Activated naive CD8-positive, alpha-beta T cell treated with anti-CD3 and anti-CD28 coated beads, Interleukin-2, amount 10 ng/mL, durations not matched to agents 7 days and 5 days (primary cell): ENCODE data around the gene NT5DC4. TPM values are rescaled to one million over a fixed set of nuclear protein-coding genes. Genes with fewer than 3 reads are reported as not detected.
A peak's percentile ranks its signal among the peaks of the same experiment; 100 is the strongest.

ENCODE experiments used
- ATAC-seq: fragments of 150-1000 bp; cut with Tn5 transposase; one replicate; pipeline ENCODE4 v1.10.0; 2021; ENCODE audit warnings: low read depth, moderate library complexity
- POLR2A ChIA-PET: fragments of 350-600 bp; sonication (Branson Sonifier 250); formaldehyde crosslinking; loops from one replicate; lab custom pipeline; 2021; ENCODE audit warnings: antibody characterized with exemption; lab: Charles Lee
- DNase-seq: peaks from one replicate; pipeline ENCODE4 v3.0.0; 2021
- H3K27ac Mint-ChIP-seq: one replicate; pipeline ENCODE4 v1.8.0; 2022; ENCODE audit warnings: mild to moderate bottlenecking, mixed read lengths
- H3K27me3 Mint-ChIP-seq: one replicate; pipeline ENCODE4 v1.8.0; 2022; ENCODE audit warnings: mild to moderate bottlenecking, moderate library complexity, mixed read lengths
- H3K36me3 Mint-ChIP-seq: one replicate; pipeline ENCODE4 v1.8.0; 2021; ENCODE audit warnings: mild to moderate bottlenecking, mixed read lengths
- H3K4me1 Mint-ChIP-seq: one replicate; pipeline ENCODE4 v1.8.0; 2021; ENCODE audit warnings: mixed read lengths
- H3K4me3 Mint-ChIP-seq: one replicate; pipeline ENCODE4 v1.8.0; 2022; ENCODE audit warnings: mild to moderate bottlenecking, moderate library complexity, mixed read lengths
- H3K9me3 Mint-ChIP-seq: one replicate; pipeline ENCODE4 v1.8.0; 2021; ENCODE audit warnings: mixed read lengths
- total RNA-seq, 2 experiments: library from RNA; stranded (reverse); gene quantifications; one replicate each; pipeline ENCODE4 v1.2.3, GENCODE V29; 2021

Gene NT5DC4
- total RNA-seq, 2 experiments from 2014 or later = not detected

DNA sequence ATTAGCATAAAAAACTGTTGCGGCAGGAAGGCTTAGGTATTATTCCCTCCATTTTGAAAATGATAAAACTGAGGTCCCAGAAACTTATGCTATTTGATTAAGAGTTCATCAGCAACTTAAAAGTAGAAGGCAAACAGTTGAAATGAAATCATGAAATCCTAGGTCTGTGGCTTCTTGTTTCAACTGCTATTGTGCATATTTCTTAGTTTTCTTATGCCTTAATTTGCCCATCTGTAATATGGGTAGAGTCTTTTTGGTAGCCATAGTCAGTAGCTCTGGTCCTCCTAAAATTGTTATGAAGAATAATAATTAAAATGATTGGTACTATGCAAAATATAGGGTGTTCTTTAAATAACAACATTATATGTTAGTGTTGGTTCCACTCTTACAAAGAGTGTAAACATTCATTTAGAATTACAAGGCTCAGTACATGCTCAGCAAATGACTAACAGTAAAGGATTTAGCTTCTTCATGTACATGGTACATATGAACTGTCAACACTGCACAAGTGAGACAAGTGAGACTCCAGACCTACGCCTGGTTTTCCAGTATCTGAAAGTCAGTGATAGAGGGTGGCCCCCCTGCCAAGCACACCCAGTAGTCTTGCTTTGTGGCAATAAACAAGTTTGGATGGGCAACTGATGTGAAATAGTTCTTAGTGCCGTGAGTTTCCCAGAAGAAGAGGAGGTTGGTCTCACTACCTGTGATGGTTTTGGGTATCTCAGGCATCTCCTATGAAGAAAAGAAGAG, 53.9 kb downstream of the NT5DC4 start:
- no peak overlapping the region for H3K4me3 Mint-ChIP-seq
- peaks cover 17% of the 10 kb centered on the region for H3K27me3 Mint-ChIP-seq
- POLR2A ChIA-PET = interaction anchor here (0.7 kb wide), 1 partner anchor 44 kb away, joined by 3 read pairs; no protein-coding TSS in a partner anchor
- no peak for ATAC-seq
- H3K27ac Mint-ChIP-seq = no peak overlapping the region
- H3K4me1 Mint-ChIP-seq = peaks cover 19% of the 10 kb centered on the region
- H3K36me3 Mint-ChIP-seq = peaks cover 13% of the 10 kb centered on the region
- no peak for DNase-seq
- H3K9me3 Mint-ChIP-seq = peaks cover 5% of the 10 kb centered on the region

DNA sequence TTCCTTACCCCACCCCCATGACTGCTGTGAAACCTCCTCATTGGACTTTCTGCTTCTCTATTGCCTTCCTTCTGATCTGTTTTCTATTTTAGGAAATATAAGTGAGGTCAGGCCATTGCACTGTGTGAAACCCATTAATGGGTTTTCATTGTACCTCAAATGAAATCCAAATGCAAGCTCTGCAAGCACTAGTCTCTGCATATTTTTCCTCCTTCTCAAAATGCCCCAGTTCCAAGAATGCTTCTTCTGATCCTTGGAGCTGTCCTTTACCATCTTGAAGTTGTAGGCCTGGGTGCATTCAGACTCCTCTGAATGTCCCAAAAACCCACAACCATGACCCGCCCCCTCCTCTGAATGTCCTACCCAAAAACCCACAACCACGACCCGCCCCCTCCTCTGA, 55.3 kb downstream of the NT5DC4 start:
- Mint-ChIP-seq H3K27me3 (peaks cover 19% of the 10 kb centered on the region), H3K4me1 (peaks cover 19% of the 10 kb centered on the region), H3K36me3 (peaks cover 13% of the 10 kb centered on the region), H3K4me3 (no peak overlapping the region), H3K27ac (no peak overlapping the region), H3K9me3 (peaks cover 5% of the 10 kb centered on the region)
- ATAC-seq (no peak), DNase-seq (no peak)
- POLR2A ChIA-PET = no interaction called here

DNA sequence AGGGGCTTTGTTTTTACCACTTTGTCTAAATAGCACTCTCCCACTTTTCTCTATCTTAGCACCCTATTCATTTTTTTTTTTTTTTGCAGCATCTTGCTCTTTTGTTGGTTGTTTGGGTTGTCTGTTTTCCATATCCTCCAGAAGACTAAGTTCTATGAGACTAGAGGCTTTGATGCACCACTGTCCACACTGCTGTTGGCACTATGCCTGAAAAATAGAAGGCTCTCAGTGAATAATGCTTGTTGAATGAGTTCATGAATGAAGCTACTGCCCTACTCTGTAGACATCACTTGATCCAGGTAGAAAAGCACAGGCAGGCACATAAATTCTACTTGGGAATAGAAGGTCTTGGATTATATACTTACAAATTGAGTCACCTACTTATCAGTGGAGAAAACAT, 56.2 kb downstream of the NT5DC4 start:
- ATAC-seq (no peak), DNase-seq (no peak)
- peak overlapping the region; percentile 80 for H3K27ac Mint-ChIP-seq
- H3K4me3 Mint-ChIP-seq = peak overlapping the region; percentile 47
- peaks cover 13% of the 10 kb centered on the region for H3K36me3 Mint-ChIP-seq
- POLR2A ChIA-PET = interaction anchor here (1.3 kb wide), 1 partner anchor 13 kb away, joined by 3 read pairs; no protein-coding TSS in a partner anchor
- H3K4me1 Mint-ChIP-seq = peaks cover 19% of the 10 kb centered on the region
- H3K9me3 Mint-ChIP-seq = peaks cover 5% of the 10 kb centered on the region
- H3K27me3 Mint-ChIP-seq = peaks cover 24% of the 10 kb centered on the region

DNA sequence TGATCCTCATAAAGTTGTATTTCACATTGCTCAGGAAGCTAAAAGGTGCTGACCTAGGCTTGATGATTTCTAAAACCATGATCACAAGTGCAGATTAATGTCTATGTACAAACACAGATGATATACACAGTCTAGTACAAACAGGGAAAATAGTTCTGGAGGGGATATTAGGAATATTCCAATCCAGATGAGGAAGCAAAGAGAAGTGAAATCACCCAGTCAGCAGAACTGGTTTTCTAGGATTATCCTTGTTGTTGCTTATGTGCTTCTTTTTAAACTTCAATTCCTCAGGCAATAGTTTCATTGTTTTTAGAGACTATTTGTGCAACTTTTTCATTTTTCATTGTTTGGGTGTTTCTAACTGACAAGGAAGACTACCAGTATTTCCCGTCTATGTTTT, 58.8 kb downstream of the NT5DC4 start:
- ATAC-seq (no peak), DNase-seq (no peak)
- peaks cover 28% of the 10 kb centered on the region for H3K27me3 Mint-ChIP-seq
- POLR2A ChIA-PET = no interaction called here
- no peak overlapping the region for H3K4me3 Mint-ChIP-seq
- peaks cover 19% of the 10 kb centered on the region for H3K4me1 Mint-ChIP-seq
- peaks cover 13% of the 10 kb centered on the region for H3K36me3 Mint-ChIP-seq
- peaks cover 5% of the 10 kb centered on the region for H3K9me3 Mint-ChIP-seq
- H3K27ac Mint-ChIP-seq = no peak overlapping the region

DNA sequence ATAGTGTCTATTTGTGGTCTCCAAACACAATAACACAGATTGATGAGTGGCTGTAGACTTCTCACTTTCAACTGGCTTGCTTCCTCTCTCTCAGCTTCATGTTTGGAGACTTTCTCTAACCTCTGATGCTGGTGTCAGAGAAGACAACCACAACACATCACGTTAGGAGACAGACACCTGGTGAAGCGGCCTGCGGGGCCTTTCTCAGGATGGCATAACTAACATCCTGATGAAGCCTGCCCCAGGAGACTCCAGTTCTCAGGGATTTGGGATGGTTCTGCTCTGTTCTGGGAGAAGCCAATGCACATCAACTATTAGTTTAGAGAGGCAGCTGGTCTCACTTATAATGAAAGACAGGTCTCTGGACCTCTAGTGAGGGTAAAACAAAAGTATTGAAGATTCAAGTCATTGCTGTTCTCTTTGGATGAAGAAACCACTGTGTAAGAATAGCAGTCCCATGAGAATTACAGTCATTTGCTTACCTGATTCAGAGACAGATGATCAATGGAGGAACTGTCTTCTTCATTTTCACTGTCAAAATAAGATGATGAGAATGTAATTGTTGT, 61.5 kb downstream of the NT5DC4 start:
- DNase-seq (no peak), ATAC-seq (no peak)
- POLR2A ChIA-PET = interaction anchor here (1.0 kb wide), 1 partner anchor 87 kb away, joined by 3 read pairs; no protein-coding TSS in a partner anchor
- Mint-ChIP-seq H3K27me3 (peaks cover 35% of the 10 kb centered on the region), H3K36me3 (peaks cover 7% of the 10 kb centered on the region), H3K27ac (no peak overlapping the region), H3K4me3 (no peak overlapping the region), H3K4me1 (peaks cover 11% of the 10 kb centered on the region), H3K9me3 (peaks cover under 1% of the 10 kb centered on the region)

DNA sequence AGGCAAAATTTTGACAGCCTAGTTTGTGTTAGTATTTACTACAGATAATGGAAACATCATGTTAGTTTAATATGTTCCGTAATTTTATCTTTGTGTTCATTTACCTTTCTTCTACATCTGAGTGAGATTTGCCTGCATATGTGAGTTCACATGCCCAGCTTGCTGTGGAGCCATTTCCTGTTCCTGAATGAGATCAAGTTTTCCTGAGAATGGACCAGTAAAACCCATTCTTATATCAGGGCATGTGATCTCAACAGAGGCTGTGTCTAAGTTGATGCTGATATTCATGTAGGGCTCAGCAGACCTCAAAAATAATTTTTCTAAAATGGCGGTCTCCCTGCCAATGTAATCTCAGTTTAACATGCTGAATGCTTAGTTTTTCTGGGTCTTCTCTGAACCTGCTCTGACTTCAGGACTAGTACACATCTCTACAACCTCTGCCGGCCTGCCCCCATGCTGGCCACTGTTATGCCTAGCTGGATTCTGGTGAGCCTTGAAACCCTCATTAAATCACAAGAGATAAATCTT, 62.4 kb downstream of the NT5DC4 start:
- H3K4me1 Mint-ChIP-seq = peaks cover 8% of the 10 kb centered on the region

DNA sequence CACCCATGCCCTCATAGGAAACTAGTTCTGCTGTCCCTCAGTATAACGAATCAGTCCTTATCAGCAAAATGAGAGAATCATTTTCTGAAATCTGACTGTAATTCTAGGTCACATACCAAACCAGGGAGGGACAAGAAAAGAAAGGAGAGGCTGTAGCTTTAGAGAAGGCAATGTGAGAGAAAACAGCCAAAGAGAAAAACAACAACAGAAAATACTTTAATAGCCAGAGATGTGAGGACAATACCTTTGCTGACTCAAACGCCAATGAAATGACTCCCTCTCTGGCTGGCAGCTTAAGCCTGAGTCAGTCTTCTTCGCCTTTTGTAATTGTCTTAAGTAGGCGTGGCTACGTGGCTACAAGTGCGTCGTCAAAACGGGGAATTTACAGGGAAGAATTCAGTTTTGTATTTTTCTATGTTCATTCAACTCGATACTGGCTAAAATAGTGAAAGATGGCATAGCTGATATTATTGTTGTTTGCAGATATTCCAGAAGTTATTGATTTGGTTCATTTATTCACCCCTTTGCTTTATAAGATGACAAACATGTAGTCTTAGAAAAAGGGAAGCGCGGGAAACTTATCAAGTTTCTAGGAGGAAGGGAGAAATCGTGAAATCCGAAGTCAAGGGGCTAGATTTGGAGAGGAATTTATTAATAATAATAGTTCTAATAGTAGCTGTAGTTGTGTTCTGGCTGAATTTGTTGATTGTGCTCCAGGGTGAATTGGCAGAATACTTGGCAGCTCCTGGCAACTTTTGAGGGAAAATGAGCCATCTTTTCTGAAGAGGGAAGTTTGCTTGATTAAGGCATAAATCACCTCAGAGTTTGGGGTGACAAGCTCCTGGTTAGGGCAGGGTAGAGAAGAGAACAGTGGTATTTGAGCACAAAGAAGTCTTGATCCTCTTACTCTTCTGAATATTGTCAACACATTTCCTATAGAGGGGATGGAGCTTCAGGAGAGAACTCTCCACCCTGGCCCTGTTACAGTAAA, 63.7 kb downstream of the NT5DC4 start, which contains the start of gene IL1A:
Gene IL1A, minus strand, starts transcription at position 295 of the 991 bp plus-strand sequence. CDS start 723 bp downstream, outside the sequence.
- Mint-ChIP-seq H3K27ac (peak within 1 kb of the TSS; percentile 4), H3K27me3 (peaks cover 44% of the 10 kb centered on the region), H3K4me3 (no peak within 1 kb of the TSS), H3K36me3 (peaks cover 2% of the 10 kb centered on the region), H3K9me3 (peaks cover 2% of the 10 kb centered on the region), H3K4me1 (peaks cover 8% of the 10 kb centered on the region)
- DNase-seq (no peak), ATAC-seq (no peak)
- POLR2A ChIA-PET = no interaction called here

More for the DNA sequence above, 62.4 kb downstream of the NT5DC4 start:
- no peak for DNase-seq
- Mint-ChIP-seq H3K4me3 (no peak overlapping the region), H3K27me3 (peaks cover 40% of the 10 kb centered on the region), H3K27ac (no peak overlapping the region), H3K36me3 (peaks cover 2% of the 10 kb centered on the region), H3K9me3 (no peaks in the 10 kb centered on the region)
- ATAC-seq = no peak
- POLR2A ChIA-PET = no interaction called here

DNA sequence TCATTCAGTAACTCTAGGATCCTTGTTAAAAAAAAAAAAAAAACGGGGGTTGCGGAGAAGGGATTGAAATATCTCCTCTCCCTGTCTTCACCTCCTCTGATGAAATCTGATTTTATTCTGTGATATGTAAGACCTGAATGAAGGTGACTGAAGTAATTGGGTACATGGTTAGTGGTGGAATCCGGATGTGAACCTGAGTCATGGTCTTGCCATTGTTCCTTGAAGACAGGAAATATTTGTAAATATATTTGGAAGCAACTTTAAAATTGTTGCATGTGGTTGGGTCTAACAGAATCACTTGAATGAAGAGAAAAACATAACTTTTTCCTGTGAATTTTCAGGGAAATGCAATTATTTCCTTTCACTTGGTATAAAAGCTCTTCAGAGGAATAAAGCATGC, 66.5 kb downstream of the NT5DC4 start:
- peaks cover 32% of the 10 kb centered on the region for H3K27me3 Mint-ChIP-seq
- DNase-seq (no peak), ATAC-seq (no peak)
- no peak overlapping the region for H3K4me3 Mint-ChIP-seq
- no peak overlapping the region for H3K27ac Mint-ChIP-seq
- peaks cover 8% of the 10 kb centered on the region for H3K4me1 Mint-ChIP-seq
- peaks cover 6% of the 10 kb centered on the region for H3K36me3 Mint-ChIP-seq
- H3K9me3 Mint-ChIP-seq = peaks cover 5% of the 10 kb centered on the region
- POLR2A ChIA-PET = no interaction called here

DNA sequence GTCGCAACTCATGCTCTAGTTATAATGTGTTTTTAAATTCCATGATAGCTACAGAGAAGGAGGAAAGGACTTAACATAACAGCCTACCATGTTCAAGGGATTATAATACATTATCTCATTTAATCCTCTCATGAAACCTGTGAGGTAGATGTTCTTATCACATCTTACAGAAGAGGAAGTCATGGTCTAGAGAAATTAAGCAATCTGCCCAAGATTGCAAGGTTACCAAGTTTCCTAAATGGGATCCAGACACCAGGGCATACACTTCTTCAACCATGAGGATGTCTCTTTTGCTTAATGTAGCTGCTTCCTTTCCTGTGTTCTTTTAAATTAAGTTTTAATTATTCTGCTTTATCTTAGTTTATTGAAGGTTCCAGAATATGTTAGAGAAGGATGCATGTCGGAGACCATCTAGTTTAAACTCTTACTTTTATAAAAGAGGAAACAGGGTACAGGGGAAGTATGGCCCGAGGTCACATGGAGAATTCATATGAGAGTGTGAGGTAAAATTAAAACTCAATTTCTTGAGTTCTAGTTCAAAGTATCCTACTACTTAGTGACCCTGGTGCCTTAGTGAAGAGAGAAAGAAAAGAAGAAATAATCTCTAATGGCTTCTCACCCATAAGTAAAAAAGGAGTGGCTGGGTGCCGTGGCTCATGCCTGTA, 67.0 kb downstream of the NT5DC4 start:
- H3K4me3 Mint-ChIP-seq = no peak overlapping the region
- no peak for DNase-seq
- H3K36me3 Mint-ChIP-seq = peaks cover 6% of the 10 kb centered on the region
- ATAC-seq = no peak
- no peak overlapping the region for H3K27ac Mint-ChIP-seq
- peaks cover 6% of the 10 kb centered on the region for H3K9me3 Mint-ChIP-seq
- peaks cover 31% of the 10 kb centered on the region for H3K27me3 Mint-ChIP-seq
- H3K4me1 Mint-ChIP-seq = peaks cover 6% of the 10 kb centered on the region
- POLR2A ChIA-PET = no interaction called here

DNA sequence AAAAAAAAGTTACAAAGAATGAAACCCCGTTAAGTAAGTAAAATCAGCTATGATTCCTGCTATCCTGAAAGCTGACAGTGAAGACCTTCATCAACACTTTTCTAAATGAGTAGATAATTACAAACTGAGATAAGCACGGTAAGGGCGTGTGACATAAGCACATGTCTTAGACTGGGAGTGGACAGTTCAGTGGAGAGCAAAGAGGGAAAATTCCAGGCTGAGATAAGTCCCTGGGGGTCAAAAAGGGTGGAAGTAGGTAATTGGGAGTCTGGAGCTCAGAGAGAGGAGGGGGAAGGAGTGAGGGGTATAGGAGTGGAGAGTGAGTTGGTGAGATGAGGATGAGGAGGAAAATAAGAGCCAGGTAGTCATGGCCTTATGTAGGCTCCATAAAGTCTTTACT, 67.8 kb downstream of the NT5DC4 start:
- H3K4me3 Mint-ChIP-seq = no peak overlapping the region
- DNase-seq = no peak
- no peak for ATAC-seq
- no peak overlapping the region for H3K27ac Mint-ChIP-seq
- H3K9me3 Mint-ChIP-seq = peaks cover 9% of the 10 kb centered on the region
- peaks cover 8% of the 10 kb centered on the region for H3K4me1 Mint-ChIP-seq
- POLR2A ChIA-PET = no interaction called here
- H3K27me3 Mint-ChIP-seq = peaks cover 28% of the 10 kb centered on the region
- peaks cover 10% of the 10 kb centered on the region for H3K36me3 Mint-ChIP-seq
